ENCODE measurements around the gene FZD7. TPM values are rescaled to one million over a fixed set of nuclear protein-coding genes. Genes with fewer than 3 reads are reported as not detected.

FZD7 gene
- total and polyA plus RNA-seq, 2 donors (not counting 1 experiment from before 2014, with no cell fraction given), result 0.67 to 2.1 TPM

DNA sequence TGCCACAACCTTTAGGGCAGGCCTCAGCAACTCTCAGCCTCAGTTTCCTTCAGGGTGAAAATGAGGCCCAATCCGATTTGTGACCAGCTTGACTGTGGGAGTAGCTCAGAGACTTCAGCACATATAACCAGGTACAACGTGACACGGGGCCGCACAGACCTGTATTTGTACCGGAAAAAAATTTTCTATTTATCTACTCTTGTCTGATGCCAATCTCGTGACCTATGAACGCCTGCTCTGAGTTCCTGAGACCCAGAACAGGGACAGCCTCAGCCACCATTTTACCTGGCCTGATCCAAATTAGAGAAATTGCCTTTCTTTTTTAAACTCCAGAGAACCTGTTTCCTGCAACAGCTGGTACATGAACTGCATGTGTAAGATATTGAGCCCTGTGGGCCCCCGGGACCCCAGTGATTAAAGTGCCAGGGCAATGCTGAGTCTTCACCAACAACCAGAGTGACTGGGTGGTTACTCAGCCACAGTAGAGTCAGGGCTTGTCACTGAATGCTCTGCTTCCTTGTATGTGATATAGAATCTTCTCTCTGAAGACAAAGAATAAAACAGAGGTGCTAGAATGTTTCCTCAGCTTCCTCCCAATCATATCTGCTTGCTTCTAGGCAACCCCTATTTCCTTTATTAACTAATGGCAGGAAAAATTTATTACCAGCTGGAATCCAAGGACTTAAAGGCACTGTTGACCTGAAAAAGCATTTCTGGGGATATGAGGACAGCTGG is 47.8 kb upstream of the FZD7 start:
- TF ChIP-seq, protein P1, sequence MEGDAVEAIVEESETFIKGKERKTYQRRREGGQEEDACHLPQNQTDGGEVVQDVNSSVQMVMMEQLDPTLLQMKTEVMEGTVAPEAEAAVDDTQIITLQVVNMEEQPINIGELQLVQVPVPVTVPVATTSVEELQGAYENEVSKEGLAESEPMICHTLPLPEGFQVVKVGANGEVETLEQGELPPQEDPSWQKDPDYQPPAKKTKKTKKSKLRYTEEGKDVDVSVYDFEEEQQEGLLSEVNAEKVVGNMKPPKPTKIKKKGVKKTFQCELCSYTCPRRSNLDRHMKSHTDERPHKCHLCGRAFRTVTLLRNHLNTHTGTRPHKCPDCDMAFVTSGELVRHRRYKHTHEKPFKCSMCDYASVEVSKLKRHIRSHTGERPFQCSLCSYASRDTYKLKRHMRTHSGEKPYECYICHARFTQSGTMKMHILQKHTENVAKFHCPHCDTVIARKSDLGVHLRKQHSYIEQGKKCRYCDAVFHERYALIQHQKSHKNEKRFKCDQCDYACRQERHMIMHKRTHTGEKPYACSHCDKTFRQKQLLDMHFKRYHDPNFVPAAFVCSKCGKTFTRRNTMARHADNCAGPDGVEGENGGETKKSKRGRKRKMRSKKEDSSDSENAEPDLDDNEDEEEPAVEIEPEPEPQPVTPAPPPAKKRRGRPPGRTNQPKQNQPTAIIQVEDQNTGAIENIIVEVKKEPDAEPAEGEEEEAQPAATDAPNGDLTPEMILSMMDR (IDR thresholded peaks at IDR 0.05), result no peak
- no peak for TF ChIP-seq EZH2 (IDR thresholded peaks at IDR 0.05; ENCODE audit: borderline replicate concordance, insufficient read depth, low read depth, low read length, poor library complexity, severe bottlenecking)
- H3K9ac ChIP-seq (ENCODE audit: low read length), result no peak overlapping the region
- no peaks in the 10 kb centered on the region for H3K36me3 ChIP-seq (replicated peaks in 1 of 2; ENCODE audit: control extremely low read depth in 1 of 2, control insufficient read depth in 1 of 2, extremely low read depth in 1 of 2, insufficient read depth in 2 of 2, low read length in 1 of 2)
- no peaks in the 10 kb centered on the region for H3K27me3 ChIP-seq (replicated peaks in 1 of 4; ENCODE audit: control extremely low read depth in 1 of 4, control insufficient read depth in 3 of 4, insufficient read depth in 4 of 4, low read length in 3 of 4)
- H3K4me3 Mint-ChIP-seq, result no peak overlapping the region
- DNase-seq (no peak), ATAC-seq (ENCODE audit: low read depth) (no peak)
- H3K27me3 Mint-ChIP-seq, result peaks cover 7% of the 10 kb centered on the region
- 80% methylated on average over 4 of the region's 8 CpGs for WGBS (ENCODE audit: insufficient coverage)
- H3K4me1 Mint-ChIP-seq, result no peaks in the 10 kb centered on the region
- no peaks in the 10 kb centered on the region for H3K4me1 ChIP-seq (ENCODE audit: control insufficient read depth in 2 of 2, insufficient read depth in 2 of 2, low read length in 2 of 2)
- H3K27ac Mint-ChIP-seq, result no peak overlapping the region
- no peaks in the 10 kb centered on the region for H3K79me2 ChIP-seq (ENCODE audit: control insufficient read depth, insufficient read depth, low read length)
- no peak overlapping the region for H3K27ac ChIP-seq (ENCODE audit: low read length in 2 of 2)
- ChIA-PET CTCF (no interaction called here), POLR2A (no interaction called here)
- no peaks in the 10 kb centered on the region for H3K9me3 ChIP-seq (ENCODE audit: control extremely low read depth in 1 of 3, control insufficient read depth in 2 of 3, insufficient read depth in 1 of 3, low read length in 2 of 3)
- intact Hi-C loops (cut with micrococcal nuclease), result no loop called here
- H2AFZ ChIP-seq (ENCODE audit: insufficient read depth, low read depth, low read length, poor library complexity, severe bottlenecking), result no peak overlapping the region
- H3K4me3 ChIP-seq (ENCODE audit: control extremely low read depth in 1 of 5, extremely low read depth in 1 of 5, insufficient read depth in 1 of 5, low read depth in 2 of 5, low read length in 4 of 5), result no peak overlapping the region
- H4K20me1 ChIP-seq (ENCODE audit: control insufficient read depth, insufficient read depth, low read length, poor library complexity, severe bottlenecking), result no peaks in the 10 kb centered on the region
- H3K9me3 Mint-ChIP-seq (ENCODE audit: insufficient read depth), result no peaks in the 10 kb centered on the region
- no peak overlapping the region for H3K4me2 ChIP-seq (replicated peaks; ENCODE audit: low read depth, low read length, poor library complexity, severe bottlenecking)

DNA sequence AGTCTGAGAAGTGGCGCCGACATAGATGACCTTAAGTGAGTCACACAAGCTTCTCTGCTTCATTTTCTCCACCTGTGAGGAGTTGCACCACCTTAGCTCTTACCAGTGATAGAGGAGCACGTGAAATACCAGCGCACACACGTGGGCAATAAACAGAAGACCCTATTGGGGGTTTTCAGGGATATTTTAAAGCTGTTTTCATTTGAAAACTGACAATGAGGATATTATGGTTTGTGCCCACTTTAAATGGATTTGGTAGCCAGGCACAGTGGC is 47.3 kb upstream of the FZD7 start:
- Mint-ChIP-seq H3K27ac (no peak overlapping the region), H3K9me3 (ENCODE audit: insufficient read depth) (no peaks in the 10 kb centered on the region), H3K4me1 (no peaks in the 10 kb centered on the region), H3K27me3 (peaks cover 2% of the 10 kb centered on the region), H3K4me3 (no peak overlapping the region)
- no peak for TF ChIP-seq EZH2 (IDR thresholded peaks at IDR 0.05; ENCODE audit: borderline replicate concordance, insufficient read depth, low read depth, low read length, poor library complexity, severe bottlenecking)
- H3K4me2 ChIP-seq (replicated peaks; ENCODE audit: low read depth, low read length, poor library complexity, severe bottlenecking), result no peak overlapping the region
- DNase-seq, result no peak
- ATAC-seq (ENCODE audit: low read depth), result no peak
- no peaks in the 10 kb centered on the region for H3K79me2 ChIP-seq (ENCODE audit: control insufficient read depth, insufficient read depth, low read length)
- H2AFZ ChIP-seq (ENCODE audit: insufficient read depth, low read depth, low read length, poor library complexity, severe bottlenecking), result no peak overlapping the region
- no peak overlapping the region for H3K9ac ChIP-seq (ENCODE audit: low read length)
- no peaks in the 10 kb centered on the region for H3K4me1 ChIP-seq (ENCODE audit: control insufficient read depth in 2 of 2, insufficient read depth in 2 of 2, low read length in 2 of 2)
- H3K9me3 ChIP-seq (ENCODE audit: control extremely low read depth in 1 of 3, control insufficient read depth in 2 of 3, insufficient read depth in 1 of 3, low read length in 2 of 3), result no peaks in the 10 kb centered on the region
- H3K4me3 ChIP-seq (ENCODE audit: control extremely low read depth in 1 of 5, extremely low read depth in 1 of 5, insufficient read depth in 1 of 5, low read depth in 2 of 5, low read length in 4 of 5), result no peak overlapping the region
- POLR2A ChIA-PET, result no interaction called here
- no peaks in the 10 kb centered on the region for H3K36me3 ChIP-seq (replicated peaks in 1 of 2; ENCODE audit: control extremely low read depth in 1 of 2, control insufficient read depth in 1 of 2, extremely low read depth in 1 of 2, insufficient read depth in 2 of 2, low read length in 1 of 2)
- no peaks in the 10 kb centered on the region for H4K20me1 ChIP-seq (ENCODE audit: control insufficient read depth, insufficient read depth, low read length, poor library complexity, severe bottlenecking)
- WGBS (ENCODE audit: insufficient coverage), result 82% methylated on average over 5 of the region's 5 CpGs
- H3K27me3 ChIP-seq (replicated peaks in 1 of 4; ENCODE audit: control extremely low read depth in 1 of 4, control insufficient read depth in 3 of 4, insufficient read depth in 4 of 4, low read length in 3 of 4), result no peaks in the 10 kb centered on the region
- CTCF ChIA-PET, result no interaction called here
- no peak overlapping the region for H3K27ac ChIP-seq (ENCODE audit: low read length in 2 of 2)
- intact Hi-C loops (cut with micrococcal nuclease), result no loop called here

All from B cell (primary cell).